HG03460 (cell line): ENCODE results near the gene FEM1B.
"Not testable (repeated sequence)": the region's sequence is repeated elsewhere in the genome, so short reads cannot be mapped to it uniquely, and the experiment has no call there.

Source experiments
- ATAC-seq: cut with Tn5 transposase; IDR thresholded peaks from one replicate; pipeline ENCODE4 v1.9.1; 2021; ENCODE audit not compliant: unreplicated experiment

The FEM1B gene

DNA sequence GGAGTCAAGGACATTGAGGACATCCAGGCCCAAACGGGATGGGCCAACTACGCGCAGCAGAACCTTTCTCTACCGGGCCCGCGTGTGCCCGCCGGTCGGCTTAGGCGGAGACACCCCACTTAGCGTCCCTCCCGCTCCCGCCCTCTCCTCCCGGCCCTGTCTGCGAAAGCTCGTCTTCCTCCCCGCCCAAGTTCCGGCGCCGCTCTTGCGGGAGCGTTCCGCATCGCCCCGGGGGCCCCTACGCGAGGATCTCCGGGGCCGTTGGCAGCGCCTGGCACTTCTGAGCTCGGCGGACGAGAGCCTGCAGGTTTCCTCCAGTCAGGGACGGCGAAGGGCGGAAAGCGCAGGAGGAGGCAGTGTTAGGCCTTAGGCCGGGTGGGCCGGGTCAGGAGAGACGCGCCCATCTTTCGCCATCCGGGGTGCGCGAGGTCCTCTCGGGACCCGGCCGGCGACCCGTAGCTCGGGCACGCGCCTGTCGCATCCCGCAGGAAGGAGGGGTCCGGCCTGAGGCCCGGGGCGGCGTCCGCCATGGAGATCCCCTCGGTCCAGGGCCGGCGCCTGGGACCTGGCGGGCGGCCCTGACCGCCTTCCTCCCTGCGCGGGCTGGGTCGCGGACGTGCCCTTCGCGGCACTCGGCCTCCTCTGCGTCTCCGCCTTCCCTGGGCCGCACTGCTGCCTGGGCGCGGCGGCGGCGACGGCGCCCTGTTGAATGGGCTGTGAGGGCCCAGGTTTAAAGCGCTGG lies at the start of gene FEM1B:
TSS of gene FEM1B (plus strand) at position 143 of the 742 bp plus-strand sequence. CDS start 673 bp downstream, outside the sequence.
- peak; percentile 70 for ATAC-seq

DNA sequence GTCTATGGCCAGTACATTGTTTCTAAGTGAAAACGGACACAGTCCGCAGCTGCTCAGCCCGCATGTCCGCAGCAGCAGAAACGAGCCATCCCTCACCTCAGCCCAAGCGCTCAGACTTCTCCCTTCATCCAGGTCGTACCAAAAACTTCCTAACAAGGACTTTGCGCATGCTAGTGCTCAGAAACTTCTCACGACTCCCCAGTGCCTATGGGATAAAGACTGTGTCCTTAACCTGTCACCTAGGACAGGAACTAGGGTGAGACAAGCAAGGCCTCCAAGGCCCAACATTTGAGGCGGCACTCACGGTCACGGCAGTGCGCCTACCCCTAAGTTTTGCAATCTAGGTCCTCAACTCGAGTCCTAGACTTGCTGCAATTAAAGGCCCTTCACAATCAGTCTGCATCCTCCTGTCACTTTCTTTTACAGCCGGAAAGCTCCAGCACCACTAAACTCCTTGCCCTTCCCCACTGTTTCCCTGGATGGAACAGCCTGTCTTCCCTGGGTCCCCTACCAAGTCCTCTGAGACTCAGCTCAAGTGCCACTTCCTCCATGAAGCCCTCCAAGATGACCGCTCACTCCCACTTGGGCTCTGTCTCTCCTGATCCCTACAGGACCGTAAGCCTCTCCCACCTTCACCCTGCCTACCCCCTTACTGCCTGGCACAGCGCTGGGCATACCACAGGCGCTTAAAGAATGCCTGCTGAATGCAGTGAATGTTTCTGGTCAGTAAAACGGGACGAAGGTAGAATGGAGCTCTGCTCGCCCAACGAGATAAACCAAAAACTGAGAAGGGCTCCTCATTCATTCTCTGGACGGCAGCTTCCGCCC lies 49.2 kb upstream of the FEM1B start:
- no peak for ATAC-seq

DNA sequence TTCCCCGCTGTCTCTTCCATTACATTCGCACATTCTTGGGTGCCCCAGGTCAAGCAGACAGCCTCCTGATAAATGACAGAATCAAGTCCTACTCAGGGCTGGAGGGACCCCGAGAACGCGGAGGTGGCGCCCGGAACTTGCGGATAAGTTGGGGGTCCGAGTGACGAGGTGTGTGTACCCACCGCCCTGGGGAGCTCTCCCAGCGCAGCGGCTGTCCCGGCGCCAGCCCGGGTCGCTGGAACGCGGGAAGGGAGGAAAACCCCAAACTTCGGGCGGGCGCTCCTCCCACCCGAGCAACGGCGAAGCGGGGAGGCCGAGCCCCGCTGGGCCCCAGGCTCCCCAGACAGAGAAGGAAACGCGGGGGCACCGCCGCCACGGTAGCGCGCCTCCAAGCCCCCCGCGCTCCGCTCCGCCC lies 48.6 kb upstream of the FEM1B start:
- peak; percentile 10 for ATAC-seq

DNA sequence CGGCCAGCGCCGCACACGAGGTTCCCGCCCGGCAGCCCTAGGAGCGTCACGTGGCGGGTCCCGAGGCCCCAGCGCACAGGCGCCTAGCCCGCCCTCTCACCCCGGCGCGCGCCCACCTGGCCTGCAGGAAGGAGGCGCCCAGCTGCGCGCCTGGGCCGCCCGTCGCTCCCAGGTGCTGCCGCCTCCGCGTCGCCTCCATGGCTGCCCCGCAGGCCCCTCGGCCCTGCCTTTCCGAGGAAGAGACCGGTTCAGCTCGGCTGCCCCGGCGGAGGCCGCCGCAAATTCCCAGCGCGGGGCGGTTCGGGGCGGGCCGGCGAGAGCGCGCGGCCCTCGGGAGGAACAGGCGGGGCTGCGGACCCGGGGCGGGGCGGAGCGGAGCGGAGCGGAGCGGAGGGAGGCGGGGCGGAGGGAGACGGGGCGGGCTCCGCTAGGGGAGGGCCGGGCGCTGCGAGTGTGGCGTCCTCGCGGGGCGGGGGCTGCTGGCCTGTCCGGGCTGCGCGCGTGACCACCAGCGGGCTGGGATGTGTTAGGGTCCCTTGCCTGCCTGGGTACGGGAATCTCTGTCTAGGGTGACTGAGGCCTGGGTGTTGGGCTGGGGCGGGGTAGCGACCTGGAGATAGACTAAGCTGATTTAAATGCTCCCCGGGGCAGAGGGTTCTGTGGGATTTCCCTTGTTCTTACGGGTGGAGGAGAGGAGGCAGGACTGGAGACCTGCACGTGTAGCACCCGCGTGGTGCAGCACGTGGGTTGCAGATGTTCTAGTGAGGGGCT lies 48.0 kb upstream of the FEM1B start, which contains the start of gene CLN6:
TSS of gene CLN6 (minus strand) at position 343 of the 771 bp plus-strand sequence. CDS start at position 199, 144 bp downstream.
- peak; percentile 66 for ATAC-seq

DNA sequence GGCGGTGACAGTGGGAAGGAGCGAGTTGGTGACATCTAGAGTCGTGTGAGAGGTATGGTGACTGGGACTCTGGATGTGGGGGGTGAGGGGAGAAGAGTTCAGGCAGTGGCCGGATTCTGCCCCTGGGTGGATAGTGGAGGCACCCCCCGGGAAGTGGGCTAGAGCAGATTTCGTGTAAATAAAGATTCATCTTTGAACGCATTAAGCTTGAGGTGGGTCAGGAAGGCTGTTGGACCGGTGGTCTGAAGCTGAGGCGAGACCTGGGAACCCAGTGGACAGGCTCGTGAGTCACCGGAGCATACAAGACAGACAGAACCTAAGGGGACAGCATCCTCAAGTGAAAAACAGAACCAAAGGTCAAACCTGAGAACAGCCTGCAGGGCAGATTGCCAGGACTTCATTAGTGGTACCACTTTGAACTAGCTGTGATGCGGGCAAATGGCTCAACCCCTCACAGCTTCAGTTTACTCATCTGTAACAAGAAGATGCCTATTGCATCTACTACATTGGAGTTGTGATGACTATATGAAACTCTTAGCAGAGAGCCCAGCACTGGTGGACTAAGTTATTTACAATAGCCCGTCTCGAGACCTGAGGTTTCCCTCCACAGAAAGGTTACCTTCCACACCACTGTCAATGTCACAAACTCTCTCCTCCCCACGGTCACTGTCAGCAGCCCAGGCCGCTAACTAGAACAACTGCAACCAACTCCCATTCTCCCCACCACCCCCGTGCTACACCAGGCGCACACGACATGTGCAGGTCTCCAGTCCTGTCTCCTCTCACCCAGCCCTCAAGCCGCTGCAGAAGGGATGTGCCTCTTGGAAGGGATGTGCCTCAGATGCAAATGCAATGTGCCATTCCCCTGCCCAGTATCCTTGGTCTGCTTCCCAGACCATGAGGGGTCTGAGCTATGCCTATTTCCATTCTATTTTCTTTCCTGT lies 47.1 kb upstream of the FEM1B start:
- no peak for ATAC-seq

DNA sequence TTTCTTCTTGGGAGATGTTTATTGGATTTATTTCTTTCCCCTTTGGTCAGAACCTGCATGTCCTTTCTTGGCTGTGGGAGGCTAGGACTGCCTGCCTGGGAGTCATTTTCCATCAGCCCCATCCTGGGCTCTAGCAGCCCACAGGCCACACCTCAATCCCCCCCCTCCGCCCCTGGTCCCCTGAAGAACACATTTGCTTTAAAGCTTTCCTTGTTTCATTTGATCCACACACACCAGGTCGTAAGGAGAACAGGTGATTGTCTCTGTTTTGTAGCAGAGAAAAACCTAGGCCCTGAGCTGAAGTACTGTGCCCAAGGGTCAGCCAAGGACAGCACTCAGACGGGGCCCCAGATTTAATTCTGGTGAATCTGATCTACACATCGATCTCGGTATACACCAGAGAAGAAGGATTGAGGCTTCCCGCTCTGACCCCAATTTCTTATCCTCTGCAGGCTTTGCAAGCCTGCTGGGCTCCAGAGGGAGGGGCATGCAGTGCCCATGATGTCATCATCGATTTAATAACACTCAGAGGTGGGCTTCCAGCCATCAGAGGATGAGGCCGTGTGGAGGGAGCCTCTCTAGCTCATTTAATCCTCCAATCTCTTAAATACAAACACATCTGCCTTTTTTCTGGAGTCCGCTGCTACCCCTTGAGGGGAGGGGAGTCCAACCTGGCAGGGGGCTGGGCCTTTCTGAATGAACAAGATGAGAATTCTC lies 46.3 kb upstream of the FEM1B start:
- no peak for ATAC-seq

DNA sequence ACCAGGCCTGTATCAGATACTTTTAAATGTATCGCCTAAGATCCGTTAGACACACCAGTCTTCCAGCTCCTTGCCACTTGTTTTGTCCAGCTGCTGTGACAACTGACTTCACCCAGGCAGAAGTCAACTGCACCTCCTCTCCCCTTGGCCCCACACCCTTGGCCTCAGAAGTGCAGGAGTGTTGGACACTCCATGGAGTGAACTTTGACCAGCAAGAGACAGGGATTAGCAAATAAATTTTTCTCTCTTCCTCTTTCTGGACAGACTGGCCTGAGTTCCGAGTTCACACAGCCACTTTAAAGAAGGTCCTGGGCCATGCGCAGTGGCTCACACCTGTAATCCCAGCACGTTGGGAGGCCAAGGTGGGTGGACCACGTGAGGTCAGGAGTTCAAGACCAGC lies 45.1 kb upstream of the FEM1B start:
- no peak for ATAC-seq

DNA sequence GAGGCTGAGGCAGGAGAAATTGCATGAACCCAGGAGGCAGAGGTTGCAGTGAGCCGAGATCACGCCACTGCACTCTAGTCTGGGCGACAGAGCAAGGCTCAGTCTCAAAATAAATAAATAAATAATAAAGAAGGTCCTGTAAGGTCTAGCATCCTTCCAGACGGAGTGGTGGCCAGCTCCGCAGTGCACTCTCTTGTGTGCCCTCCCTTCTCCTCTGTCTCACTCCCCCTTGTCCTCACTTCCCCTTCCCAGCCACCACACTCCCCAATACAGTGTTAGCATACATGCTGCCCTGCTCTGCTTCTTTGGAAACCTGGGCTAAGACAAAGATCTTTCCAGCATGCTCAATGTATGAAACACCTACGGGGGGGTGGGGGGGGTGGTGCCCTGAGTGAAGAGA lies 44.6 kb upstream of the FEM1B start:
- no peak for ATAC-seq

DNA sequence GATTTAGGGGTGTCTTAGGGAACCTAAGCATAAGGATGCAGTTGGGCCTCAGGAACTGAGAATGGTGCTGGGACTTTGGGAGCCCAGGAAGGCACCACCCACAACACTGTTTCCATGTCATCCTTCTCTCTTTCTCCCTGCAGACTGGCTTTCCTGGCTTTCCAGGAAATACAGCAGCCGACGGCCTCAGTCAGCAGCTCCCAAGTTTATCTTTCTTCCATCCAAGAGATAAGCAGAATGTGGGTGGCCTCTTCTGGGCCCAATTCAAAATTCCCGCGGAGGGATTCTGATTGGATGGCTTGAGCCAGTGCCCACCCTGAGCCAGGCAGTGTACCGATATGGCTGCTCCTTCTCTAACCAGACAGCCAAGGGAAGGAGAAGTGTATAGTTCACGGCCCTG lies 43.5 kb upstream of the FEM1B start:
- ATAC-seq = no peak

DNA sequence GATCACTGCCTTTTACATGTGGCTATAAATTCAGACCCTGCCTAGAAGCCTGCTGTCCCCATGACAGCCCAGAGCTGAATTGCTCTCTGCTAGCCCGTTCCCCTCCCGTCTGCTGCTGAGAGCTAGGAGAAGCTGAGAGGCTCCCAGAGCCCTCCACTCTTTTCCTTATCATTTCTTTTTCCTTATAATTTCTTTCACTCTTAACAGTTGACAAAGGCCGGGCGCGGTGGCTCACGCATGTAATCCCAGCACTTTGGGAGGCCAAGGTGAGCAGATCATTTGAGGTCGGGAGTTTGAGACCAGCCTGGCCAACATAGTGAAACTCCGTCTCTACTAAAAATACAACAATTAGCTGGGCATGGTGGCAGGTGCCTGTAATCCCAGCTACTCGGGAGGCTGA lies 43.0 kb upstream of the FEM1B start:
- ATAC-seq = not testable (repeated sequence)

DNA sequence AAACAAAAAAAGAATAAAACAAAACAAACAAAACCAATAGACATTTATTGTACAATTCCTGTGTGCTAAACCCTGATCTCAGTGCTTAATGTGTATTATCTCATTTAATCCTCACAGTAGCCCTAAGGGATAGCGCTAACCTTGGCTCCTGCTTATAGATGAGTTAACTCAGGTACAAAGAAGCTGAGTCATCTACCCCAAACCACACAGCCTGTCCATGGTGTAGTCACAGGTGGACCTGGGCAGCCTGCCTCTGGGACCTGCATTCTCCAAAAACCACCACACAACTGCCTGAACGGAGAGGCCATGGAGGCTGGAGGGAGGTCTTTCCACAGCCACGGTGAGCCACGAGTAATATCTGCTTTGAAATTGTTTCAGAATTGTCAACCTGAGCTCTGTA lies 42.5 kb upstream of the FEM1B start:
- no peak for ATAC-seq

DNA sequence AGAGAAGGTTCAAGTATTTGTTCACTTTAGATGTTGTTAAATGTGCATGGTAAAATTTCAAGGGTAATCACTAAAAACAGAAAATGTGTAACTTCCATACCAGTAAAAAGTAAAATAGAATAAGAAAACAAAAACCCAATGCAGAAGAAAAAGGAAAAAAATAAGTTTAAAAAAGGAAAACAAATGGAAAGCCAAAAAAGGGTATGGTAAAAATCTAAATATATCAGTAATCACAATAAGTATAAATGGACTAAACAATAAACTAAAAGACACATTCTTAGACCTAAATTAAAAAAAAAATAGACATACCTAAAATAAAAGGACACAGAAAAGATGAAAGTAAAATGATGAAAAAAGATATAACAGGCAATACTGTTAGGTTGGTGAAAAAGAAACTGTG lies 38.5 kb upstream of the FEM1B start:
- ATAC-seq = no peak

DNA sequence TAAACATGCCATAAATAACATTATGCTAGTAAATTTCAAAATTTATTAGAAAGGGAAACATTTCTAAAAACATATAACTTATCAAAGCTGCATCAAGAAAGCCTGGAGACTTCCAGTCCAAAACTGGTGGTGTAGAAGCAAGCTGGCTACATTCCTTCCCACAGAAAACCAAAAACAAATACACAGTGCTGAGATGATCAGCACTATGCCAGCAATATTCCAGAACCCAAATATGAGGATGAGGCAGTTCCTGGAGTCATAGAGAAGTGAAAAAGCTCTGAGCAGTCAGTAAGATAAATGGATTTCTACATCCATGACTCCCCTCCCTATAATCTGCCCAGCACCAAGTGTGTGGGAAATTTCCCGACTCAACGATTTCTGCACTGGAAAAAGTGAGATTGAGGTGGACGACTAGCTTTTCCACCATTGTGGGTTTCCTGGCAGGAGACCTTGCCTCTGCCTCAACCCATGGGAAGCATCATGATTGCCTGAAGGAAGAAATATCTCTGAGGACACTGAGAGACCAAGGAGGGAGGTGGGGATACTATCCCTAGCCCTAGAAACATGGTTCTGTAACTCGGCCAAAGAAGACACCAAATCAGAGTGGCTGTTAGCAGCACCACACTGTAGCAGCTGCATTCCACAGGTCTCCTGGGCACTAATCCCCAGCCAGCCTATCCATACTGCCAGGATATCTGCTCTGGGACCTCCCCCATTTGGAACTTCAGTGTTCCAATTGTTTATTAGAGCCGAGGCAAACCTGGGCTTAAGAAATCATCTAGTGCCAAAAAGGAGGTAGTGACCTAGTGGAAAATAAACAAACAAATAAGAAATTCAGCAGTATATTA lies 36.2 kb upstream of the FEM1B start:
- ATAC-seq = no peak

DNA sequence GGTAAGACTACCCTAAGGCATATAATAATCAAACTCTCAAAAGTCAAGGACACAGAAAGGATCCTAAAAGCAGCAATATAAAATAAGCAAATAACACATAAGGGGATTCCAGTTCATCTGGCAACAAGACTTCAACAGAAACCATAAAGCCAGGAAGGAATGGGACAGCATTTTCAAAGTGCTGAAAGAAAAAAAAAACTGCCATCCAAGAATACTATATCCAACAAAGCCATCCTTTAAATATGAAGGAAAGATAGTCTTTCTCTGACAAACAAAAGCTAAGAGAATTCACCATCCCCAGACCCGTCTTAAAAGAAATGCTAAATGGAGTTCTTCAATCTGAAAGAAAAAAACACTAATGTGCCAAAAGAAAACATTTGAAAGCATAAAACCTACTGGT lies 33.3 kb upstream of the FEM1B start:
- ATAC-seq = no peak

DNA sequence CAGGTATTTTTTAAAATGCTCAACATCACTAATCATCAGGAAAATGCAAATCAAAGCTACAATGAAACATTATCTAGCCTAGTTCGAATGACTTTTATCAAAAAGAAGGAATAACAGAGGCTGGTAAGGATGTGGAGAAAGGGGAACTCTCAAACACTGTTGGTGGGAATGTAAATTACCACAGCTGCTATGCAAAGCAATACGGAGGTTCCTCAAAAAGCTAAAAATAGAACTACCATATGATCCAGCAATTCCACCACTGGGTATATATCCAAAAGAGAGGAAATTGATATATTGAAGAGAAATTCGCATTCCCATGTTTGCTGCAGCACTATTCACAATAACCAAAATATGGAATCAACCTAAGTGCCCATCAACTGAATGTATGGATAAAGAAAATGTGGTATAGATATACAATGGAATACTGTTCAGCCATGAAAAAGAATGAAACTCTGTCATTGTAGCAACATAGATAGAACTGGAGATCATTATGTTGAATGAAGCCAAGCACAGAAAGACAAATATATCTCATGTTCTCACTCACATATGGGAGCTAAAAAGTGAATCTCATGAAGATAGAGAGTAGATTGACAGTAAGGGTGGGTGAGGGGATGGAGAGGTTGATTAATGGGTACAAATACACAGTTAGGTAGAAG lies 28.4 kb upstream of the FEM1B start:
- ATAC-seq = no peak

DNA sequence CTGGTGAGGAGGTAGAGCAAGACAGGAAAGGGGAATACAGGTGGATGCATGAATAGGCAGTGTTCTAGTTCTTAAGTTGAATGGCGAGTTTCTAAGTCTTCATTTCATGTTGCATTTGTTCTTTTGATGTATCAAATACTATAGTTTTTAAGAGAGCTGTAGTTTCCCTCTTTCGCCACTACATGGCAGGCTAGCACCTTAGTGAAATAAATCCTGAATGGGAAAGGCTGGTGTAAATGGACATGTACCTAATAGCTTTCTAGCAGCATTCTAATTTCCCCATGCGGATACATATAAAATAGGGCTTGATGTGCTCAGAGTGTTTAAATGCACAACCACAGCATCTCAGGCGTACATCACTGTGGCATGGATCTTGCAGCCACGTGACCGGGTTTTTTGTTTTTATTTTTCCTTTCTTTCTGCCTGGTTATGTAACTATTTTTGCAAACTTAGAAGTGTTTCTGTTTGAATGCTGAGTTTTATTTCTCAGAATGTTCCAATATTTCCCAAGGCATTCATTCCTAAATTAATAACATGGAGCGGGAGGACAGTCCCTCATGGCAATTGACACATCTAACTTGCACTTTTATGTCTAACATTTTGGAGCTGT lies 24.5 kb upstream of the FEM1B start:
- ATAC-seq = no peak

DNA sequence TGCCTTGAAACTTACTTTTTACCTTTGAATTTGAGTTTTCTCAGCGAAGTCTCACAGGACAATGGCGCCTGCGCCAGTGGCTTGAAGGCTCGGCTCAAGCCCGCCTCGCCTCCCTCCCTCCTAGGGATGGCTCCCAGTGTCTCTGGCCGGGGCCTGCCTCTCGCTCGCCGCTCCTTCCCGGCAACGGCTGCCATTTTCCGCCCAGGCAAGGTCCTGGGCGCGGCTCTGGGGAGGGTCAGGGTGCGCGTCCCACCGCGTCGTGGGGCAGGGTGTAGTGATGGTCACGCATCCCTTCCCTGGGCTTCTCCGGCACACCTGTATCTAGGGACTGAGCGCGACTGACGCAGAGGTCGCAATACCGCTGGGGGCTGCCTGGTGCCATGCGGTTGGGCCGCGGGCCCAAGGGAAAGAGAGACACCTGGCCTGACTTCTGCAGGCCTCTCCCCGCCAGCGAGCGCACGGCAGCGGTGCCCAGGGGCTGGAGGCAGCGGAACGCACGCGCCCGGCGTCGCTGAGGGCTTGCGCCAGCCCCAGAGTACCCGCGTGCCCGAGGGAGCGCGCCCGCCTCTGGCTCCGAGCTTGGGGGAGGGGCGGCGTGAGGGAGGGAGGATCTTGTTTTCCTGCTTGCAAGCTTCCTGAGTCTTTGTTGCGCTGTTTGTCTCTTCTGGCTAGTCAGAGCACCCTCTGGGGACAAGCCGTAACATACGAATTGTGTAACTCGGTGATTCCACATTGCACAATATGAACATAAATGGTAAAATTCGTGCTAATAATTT lies 20.7 kb upstream of the FEM1B start:
- peak; percentile 57 for ATAC-seq
